ENCODE data around the gene ALCAM.
A peak's percentile ranks its signal among the peaks of the same experiment; 100 is the strongest.

DNA sequence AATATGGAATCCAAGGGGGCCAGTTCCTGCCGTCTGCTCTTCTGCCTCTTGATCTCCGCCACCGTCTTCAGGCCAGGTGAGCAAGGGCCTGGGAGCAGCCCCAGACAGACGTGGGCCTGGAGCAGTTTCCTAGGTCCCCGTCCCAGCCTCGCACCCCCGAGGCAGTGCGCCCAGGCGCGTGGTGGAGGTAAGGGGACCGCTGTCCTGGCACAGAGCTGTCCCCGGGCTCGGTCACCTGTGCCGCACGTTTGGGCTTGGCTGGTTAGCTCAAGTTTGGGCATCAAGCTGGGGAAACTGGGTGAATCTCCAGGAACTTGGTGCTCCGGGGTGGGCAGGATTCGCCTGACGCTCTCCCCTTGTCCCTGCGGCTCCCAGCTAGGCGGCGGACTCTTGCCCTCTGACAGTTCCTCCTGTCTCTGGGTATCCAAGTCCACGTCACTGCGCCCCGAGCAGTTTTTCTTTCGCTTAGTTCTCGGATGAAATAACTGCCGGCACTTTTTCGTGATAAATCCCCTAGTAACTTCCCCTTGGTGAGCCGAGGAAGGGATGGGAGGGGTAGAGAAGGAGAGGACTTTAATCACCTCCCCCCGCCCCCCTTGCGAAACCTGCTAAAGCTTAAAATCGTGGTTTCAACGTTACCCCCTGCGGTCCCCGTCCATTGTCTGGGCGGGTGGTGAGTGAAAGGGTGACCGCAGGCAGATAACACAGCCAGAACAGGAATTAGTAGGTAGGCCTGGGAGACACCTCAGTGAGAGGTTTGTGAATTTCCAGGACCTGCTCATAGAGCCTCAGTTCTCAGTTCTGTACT, 901 bp downstream of the ALCAM start:
- TF ChIP-seq CTCF (IDR thresholded peaks at IDR 0.05) (peak in 1 of 7 experiments; percentile 20), POLR2A (IDR thresholded peaks at IDR 0.05) (no peak), POLR2AphosphoS5 (IDR thresholded peaks at IDR 0.05) (peak in 1 of 3 donors; percentile 46)

All from stomach (tissue), 4 donors.